Mesenchymal stem cell (in vitro differentiated cells and primary cell): ENCODE data around the gene DNAI2.
A peak's percentile ranks its signal among the peaks of the same experiment; 100 is the strongest.

Experiments
- DNase-seq: peaks from one replicate; pipeline ENCODE4 v3.0.0-alpha.2; 2013
- H2AFZ ChIP-seq: one replicate; pipeline ENCODE4 v1.6.1; 2013; ENCODE audit warnings: low read depth, mild to moderate bottlenecking, control low read depth, inconsistent platforms, low read length, moderate library complexity
- H2AK5ac ChIP-seq: 2 replicates; pipeline ENCODE4 v1.6.1; 2013; ENCODE audit warnings: low read length, moderate library complexity, mild to moderate bottlenecking, inconsistent platforms; ENCODE audit not compliant: severe bottlenecking
- H2BK120ac ChIP-seq: one replicate; pipeline ENCODE4 v1.6.1; 2013; ENCODE audit warnings: low read depth, mild to moderate bottlenecking, inconsistent platforms, low read length, moderate library complexity
- H2BK12ac ChIP-seq, 2 experiments: one replicate each; pipeline ENCODE4 v1.6.1; 2013; ENCODE audit warnings: inconsistent platforms in 2 of 2, low read length in 2 of 2, mild to moderate bottlenecking in 2 of 2, moderate library complexity in 2 of 2, control low read depth in 1 of 2
- H2BK15ac ChIP-seq: one replicate; pipeline ENCODE4 v1.6.1; 2013; ENCODE audit warnings: mild to moderate bottlenecking, low read depth, inconsistent platforms; ENCODE audit not compliant: poor library complexity, severe bottlenecking
- H2BK5ac ChIP-seq: 2 replicates; pipeline ENCODE4 v1.6.1; 2013; ENCODE audit warnings: low read depth, mild to moderate bottlenecking, low read length, control low read depth, inconsistent platforms; ENCODE audit not compliant: poor library complexity, severe bottlenecking
- H3K14ac ChIP-seq, 2 experiments: one replicate each; pipeline ENCODE4 v1.6.1; 2013; ENCODE audit warnings: inconsistent platforms in 2 of 2, low read length in 2 of 2, control low read depth in 1 of 2, mild to moderate bottlenecking in 1 of 2, moderate library complexity in 1 of 2
- H3K18ac ChIP-seq, 2 experiments: one replicate each; pipeline ENCODE4 v1.6.1; 2013; ENCODE audit warnings: inconsistent platforms in 2 of 2, low read length in 2 of 2, control low read depth in 1 of 2, low read depth in 1 of 2, mild to moderate bottlenecking in 1 of 2
- H3K23ac ChIP-seq, 2 experiments: one replicate each; pipeline ENCODE4 v1.6.1; 2013; ENCODE audit warnings: inconsistent platforms in 2 of 2, low read length in 2 of 2, mild to moderate bottlenecking in 2 of 2, moderate library complexity in 2 of 2, control low read depth in 1 of 2
- H3K27ac ChIP-seq: 2 replicates; pipeline ENCODE4 v1.5.1; 2013; ENCODE audit warnings: mild to moderate bottlenecking, moderate library complexity, low read length, control low read depth, inconsistent platforms; ENCODE audit not compliant: poor library complexity, severe bottlenecking
- H3K27me3 ChIP-seq, 2 experiments: 2 replicates each; pipeline versions ENCODE4 v1.6.1 to v1.7.0; 2013; ENCODE audit warnings: low read length in 2 of 2, mild to moderate bottlenecking in 2 of 2, moderate library complexity in 2 of 2, control low read depth in 1 of 2, inconsistent platforms in 1 of 2; ENCODE audit not compliant: control insufficient read depth in 1 of 2, insufficient read depth in 1 of 2
- H3K36me3 ChIP-seq, 2 experiments: 2 replicates each; pipeline versions ENCODE4 v1.6.1 to v1.7.0; 2013; ENCODE audit warnings: low read length in 2 of 2, control low read depth in 1 of 2, inconsistent platforms in 1 of 2, low read depth in 1 of 2, mild to moderate bottlenecking in 1 of 2; ENCODE audit not compliant: insufficient read depth in 2 of 2, control insufficient read depth in 1 of 2
- H3K4ac ChIP-seq, 2 experiments: one replicate each; pipeline ENCODE4 v1.6.1; 2013; ENCODE audit warnings: inconsistent platforms in 2 of 2, low read length in 2 of 2, mild to moderate bottlenecking in 2 of 2, moderate library complexity in 2 of 2, control low read depth in 1 of 2, low read depth in 1 of 2
- H3K4me1 ChIP-seq: 2 replicates; pipeline ENCODE4 v1.6.1; 2013; ENCODE audit warnings: low read depth, low read length, control low read depth; ENCODE audit not compliant: control insufficient read depth, insufficient read depth
- H3K4me2 ChIP-seq: 2 replicates; pipeline ENCODE4 v1.6.1; 2013; ENCODE audit warnings: low read length, mild to moderate bottlenecking, inconsistent platforms; ENCODE audit not compliant: poor library complexity, severe bottlenecking
- H3K4me3 ChIP-seq, 2 experiments: 2 replicates each; pipeline versions ENCODE4 v1.5.1 to v1.7.0; 2013; ENCODE audit warnings: low read length in 2 of 2, mild to moderate bottlenecking in 2 of 2, control low read depth in 1 of 2, low read depth in 1 of 2; ENCODE audit not compliant: insufficient read depth in 1 of 2
- H3K79me1 ChIP-seq: replicated peaks from 2 replicates; pipeline ENCODE4 v1.6.1; 2013; ENCODE audit warnings: mild to moderate bottlenecking, control low read depth, low read length, inconsistent platforms; ENCODE audit not compliant: poor library complexity, severe bottlenecking
- H3K9ac ChIP-seq: 2 replicates; pipeline ENCODE4 v1.7.0; 2013; ENCODE audit warnings: mild to moderate bottlenecking, low read length, moderate library complexity
- H3K9me3 ChIP-seq: 2 replicates; pipeline ENCODE4 v1.7.0; 2013; ENCODE audit warnings: mild to moderate bottlenecking, low read length; ENCODE audit not compliant: control insufficient read depth
- H4K8ac ChIP-seq: one replicate; pipeline ENCODE4 v1.6.1; 2013; ENCODE audit warnings: inconsistent platforms, mild to moderate bottlenecking, low read length, moderate library complexity
- H4K91ac ChIP-seq: one replicate; pipeline ENCODE4 v1.6.1; 2013; ENCODE audit warnings: mild to moderate bottlenecking, low read length, inconsistent platforms
- whole genome bisulfite sequencing: methylation state at CpG from one replicate; pipeline ENCODE4 v1.1.7; 2013; ENCODE audit warnings: mixed read lengths; 5-methylcytosine and 5-hydroxymethylcytosine counted together

The DNAI2 gene

DNA sequence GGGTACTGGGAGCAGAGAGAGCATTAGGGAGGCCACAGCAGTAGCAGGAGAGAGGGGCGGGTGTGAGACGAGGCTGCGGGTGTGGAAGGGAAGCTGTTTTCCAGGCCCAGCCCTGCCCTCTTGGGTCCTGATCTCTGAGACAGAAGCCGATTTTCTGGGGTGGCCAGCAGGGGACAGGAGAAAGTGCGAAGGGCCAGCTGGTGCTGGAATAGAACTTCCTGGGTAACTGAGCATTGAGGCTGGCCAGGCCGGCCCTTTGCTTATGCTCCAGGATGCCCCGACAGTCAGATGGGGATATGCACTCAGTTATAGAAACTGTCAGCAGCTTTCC is 86.8 kb downstream of the DNAI2 start:
- Histone ChIP-seq H3K4me1 (no peaks in the 10 kb centered on the region), H2AFZ (no peak overlapping the region), H3K79me1 (no peaks in the 10 kb centered on the region), H3K9me3 (no peaks in the 10 kb centered on the region), H3K18ac (no peak overlapping the region), H3K14ac (no peak overlapping the region), H2BK15ac (no peak overlapping the region), H3K9ac (no peak overlapping the region), H4K91ac (no peak overlapping the region), H3K4ac (no peak overlapping the region), H2BK12ac (no peak overlapping the region), H2BK120ac (no peak overlapping the region), H3K23ac (no peak overlapping the region), H3K4me3 (no peak overlapping the region), H2AK5ac (no peak overlapping the region), H3K36me3 (no peaks in the 10 kb centered on the region), H3K4me2 (no peak overlapping the region), H3K27ac (no peak overlapping the region), H2BK5ac (no peak overlapping the region), H4K8ac (no peak overlapping the region), H3K27me3 (peaks cover 36 to 83% of the 10 kb centered on the region in 2 experiments)
- 71% methylated on average over 7 of the region's 7 CpGs for WGBS
- DNase-seq: no peak

DNA sequence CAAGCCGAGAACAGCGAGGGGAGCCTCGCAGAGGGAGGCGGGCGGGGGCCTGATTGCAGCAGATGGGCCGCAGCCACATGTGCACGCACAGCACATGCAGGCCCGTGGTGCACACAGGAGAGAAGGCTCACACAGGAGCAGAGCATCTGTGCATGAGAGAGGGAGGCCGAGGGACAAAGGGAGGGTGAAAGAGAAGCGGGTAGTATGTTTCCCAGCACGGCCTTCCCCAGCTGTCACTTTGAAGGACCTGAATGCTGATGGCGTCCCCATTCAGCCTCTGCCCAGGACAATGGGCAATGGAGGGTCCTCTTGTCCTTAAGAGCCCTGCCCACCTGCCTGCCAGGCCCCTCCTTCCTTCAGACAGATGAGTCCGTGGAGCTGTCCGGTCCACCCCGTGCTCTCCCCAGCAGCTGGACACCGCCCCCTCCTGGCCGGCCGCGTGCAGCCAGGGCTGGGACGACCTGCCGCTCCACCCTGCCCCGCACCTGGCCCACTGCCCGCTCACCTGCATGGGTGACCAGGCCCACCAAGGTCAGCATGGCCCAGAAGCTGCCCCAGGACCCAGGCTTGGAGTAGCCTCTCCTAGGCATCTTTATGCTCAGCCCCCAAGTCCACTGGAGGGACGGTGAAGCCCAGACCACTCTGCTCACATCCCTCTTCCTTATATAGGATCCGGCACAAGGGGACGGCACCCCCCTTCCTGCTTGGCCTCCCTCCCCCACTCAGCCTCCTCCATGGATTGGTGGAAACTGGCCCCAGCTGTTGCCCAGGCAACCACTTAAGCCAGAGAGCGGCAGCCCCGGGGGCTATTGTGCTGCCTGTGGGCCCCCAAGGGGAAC is 87.4 kb downstream of the DNAI2 start, which contains the start of gene BTBD17:
TSS of gene BTBD17 (minus strand) at position 639 of the 839 bp plus-strand sequence. CDS start at position 590, 49 bp downstream.
- Histone ChIP-seq H3K18ac (no peak within 1 kb of the TSS), H2AK5ac (no peak within 1 kb of the TSS), H3K23ac (no peak within 1 kb of the TSS), H3K27me3 (peaks cover 33 to 83% of the 10 kb centered on the region in 2 experiments), H2BK12ac (no peak within 1 kb of the TSS), H4K8ac (no peak within 1 kb of the TSS), H3K14ac (no peak within 1 kb of the TSS), H4K91ac (no peak within 1 kb of the TSS), H3K36me3 (no peaks in the 10 kb centered on the region), H2AFZ (no peak within 1 kb of the TSS), H2BK15ac (no peak within 1 kb of the TSS), H3K4me3 (peak within 1 kb of the TSS in 1 of 2 experiments; percentile 27), H3K9ac (no peak within 1 kb of the TSS), H3K27ac (no peak within 1 kb of the TSS), H3K79me1 (no peaks in the 10 kb centered on the region), H3K4ac (no peak within 1 kb of the TSS), H2BK5ac (no peak within 1 kb of the TSS), H3K4me2 (no peak within 1 kb of the TSS), H2BK120ac (no peak within 1 kb of the TSS), H3K4me1 (no peaks in the 10 kb centered on the region), H3K9me3 (no peaks in the 10 kb centered on the region)
- 54% methylated on average over 28 of the region's 28 CpGs for WGBS
- no peak for DNase-seq

DNA sequence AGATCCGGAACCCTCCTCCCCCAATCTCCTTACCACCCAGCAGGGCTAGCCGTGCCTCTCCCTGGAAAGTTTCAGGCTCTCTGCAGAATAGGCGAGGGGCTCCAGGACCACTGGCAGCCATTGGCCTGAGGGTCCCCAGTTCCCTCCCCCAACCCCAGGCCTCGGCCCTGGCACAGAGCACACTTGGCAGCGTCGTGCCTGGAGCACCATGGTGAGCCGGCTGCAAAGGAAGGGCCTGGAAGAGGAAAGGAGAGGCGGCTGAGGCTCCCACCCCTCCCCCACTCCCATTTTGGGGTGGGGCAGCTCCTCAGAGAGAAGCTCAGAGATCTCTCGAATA is 88.0 kb downstream of the DNAI2 start:
- H3K27ac ChIP-seq: no peak overlapping the region

DNA sequence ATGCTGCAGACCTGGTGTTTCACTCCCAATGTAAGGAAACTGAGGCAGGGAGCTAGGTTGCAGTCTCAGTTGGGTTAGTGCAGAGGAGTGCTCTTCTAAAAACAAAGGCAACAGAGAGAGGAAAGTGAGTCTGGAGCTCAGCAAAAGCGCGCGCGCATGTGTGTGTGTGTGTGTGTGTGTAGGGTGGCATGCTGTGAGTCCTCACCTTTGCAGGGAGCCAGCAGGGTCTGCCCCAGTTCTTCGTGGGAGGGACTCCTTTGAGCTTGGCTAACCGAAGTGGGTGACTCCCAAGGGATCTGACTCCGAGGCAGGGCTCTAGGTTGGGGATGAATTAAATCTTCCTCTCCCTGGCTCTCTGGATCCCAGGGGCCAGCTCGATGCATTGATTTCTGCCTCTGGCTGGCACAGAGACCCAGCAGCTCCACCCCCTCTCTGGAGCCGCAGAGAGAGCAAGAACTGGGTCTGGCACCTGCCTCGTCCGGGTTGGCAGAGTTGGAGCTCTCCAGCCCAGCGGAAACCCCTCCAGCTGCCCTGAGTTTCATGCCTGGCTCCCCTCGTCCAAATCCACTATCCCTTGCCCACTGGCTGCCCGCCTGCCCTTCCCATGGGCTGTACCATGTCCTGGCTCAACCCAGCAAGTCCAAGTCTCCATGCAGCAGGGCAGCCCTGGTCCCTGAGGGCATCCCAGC is 88.9 kb downstream of the DNAI2 start:
- Histone ChIP-seq H2BK12ac (no peak overlapping the region), H3K4me1 (no peaks in the 10 kb centered on the region), H3K27me3 (peaks cover 39 to 81% of the 10 kb centered on the region in 2 experiments), H2BK15ac (no peak overlapping the region), H2AFZ (no peak overlapping the region), H3K4me3 (no peak overlapping the region), H3K18ac (no peak overlapping the region), H2BK5ac (no peak overlapping the region), H2AK5ac (no peak overlapping the region), H3K23ac (no peak overlapping the region), H3K79me1 (no peaks in the 10 kb centered on the region), H3K4ac (no peak overlapping the region), H3K9ac (no peak overlapping the region), H3K4me2 (no peak overlapping the region), H3K14ac (no peak overlapping the region), H3K9me3 (no peaks in the 10 kb centered on the region), H2BK120ac (no peak overlapping the region), H3K36me3 (no peaks in the 10 kb centered on the region), H4K8ac (no peak overlapping the region), H4K91ac (no peak overlapping the region), H3K27ac (no peak overlapping the region)
- WGBS: 82% methylated on average over 14 of the region's 14 CpGs
- DNase-seq: no peak

More for the DNA sequence above, 88.0 kb downstream of the DNAI2 start:
- H2AFZ ChIP-seq: no peak overlapping the region
- no peak overlapping the region for H2BK15ac ChIP-seq
- H3K4me1 ChIP-seq: no peaks in the 10 kb centered on the region
- H3K9me3 ChIP-seq: no peaks in the 10 kb centered on the region
- H2AK5ac ChIP-seq: no peak overlapping the region
- no peaks in the 10 kb centered on the region for H3K79me1 ChIP-seq
- no peak overlapping the region for H3K4me3 ChIP-seq
- H4K8ac ChIP-seq: no peak overlapping the region
- DNase-seq: no peak
- H3K4me2 ChIP-seq: no peak overlapping the region
- H3K4ac ChIP-seq: no peak overlapping the region
- H2BK5ac ChIP-seq: no peak overlapping the region
- H3K18ac ChIP-seq: no peak overlapping the region
- no peak overlapping the region for H2BK120ac ChIP-seq
- no peak overlapping the region for H3K14ac ChIP-seq
- no peak overlapping the region for H3K23ac ChIP-seq
- WGBS: 49% methylated on average over 4 of the region's 9 CpGs
- no peaks in the 10 kb centered on the region for H3K36me3 ChIP-seq
- H3K9ac ChIP-seq: no peak overlapping the region
- H2BK12ac ChIP-seq: no peak overlapping the region
- H3K27me3 ChIP-seq: peaks cover 33 to 81% of the 10 kb centered on the region in 2 experiments
- no peak overlapping the region for H4K91ac ChIP-seq
